ENCODE measurements around the gene SOWAHA.

DNA sequence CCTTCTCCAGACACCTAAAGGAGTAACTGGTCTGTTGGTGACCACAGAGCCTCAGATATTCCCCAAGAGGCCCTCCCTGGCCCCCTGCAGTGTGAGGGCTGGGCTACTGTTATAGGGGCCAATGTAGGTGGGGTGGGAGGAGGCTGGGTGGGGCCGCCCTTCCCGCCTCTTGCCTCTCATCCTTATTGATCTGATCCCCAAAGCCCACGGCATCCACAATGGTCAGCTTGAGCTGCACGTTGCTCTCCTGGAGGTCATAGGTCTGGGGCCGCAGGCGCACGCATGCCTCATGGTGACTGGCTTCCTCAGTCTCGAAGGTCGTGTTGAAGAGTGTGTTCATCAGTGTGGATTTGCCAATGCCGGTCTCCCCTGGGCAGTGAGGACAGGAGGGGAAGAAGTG is 49.1 kb upstream of the SOWAHA start:
- TF ChIP-seq USF2 (IDR thresholded peaks at IDR 0.05; ENCODE audit: low read depth, low read length) (no peak), NFE2L2 (IDR thresholded peaks at IDR 0.05; ENCODE audit: low read depth, low read length) (no peak), ELK1 (IDR thresholded peaks at IDR 0.05; ENCODE audit: borderline replicate concordance, low read depth, low read length) (no peak), CTCF (conservative IDR thresholded peaks at IDR 0.05; ENCODE audit: low read depth, low read length) (no peak), POLR2A (IDR thresholded peaks at IDR 0.05; ENCODE audit: low read depth, low read length) (no peak), MAFK (IDR thresholded peaks at IDR 0.05; ENCODE audit: low read depth, low read length) (no peak), RAD21 (IDR thresholded peaks at IDR 0.05; ENCODE audit: low read length) (no peak), MAZ (IDR thresholded peaks at IDR 0.05; ENCODE audit: borderline replicate concordance, low read depth, low read length) (no peak), SMC3 (IDR thresholded peaks at IDR 0.05; ENCODE audit: low read depth, low read length) (no peak), CEBPB (IDR thresholded peaks at IDR 0.05; ENCODE audit: low read depth, low read length) (no peak), BHLHE40 (IDR thresholded peaks at IDR 0.05; ENCODE audit: low read depth, low read length) (no peak), RFX5 (IDR thresholded peaks at IDR 0.05; ENCODE audit: low read depth, low read length) (no peak), CHD1 (IDR thresholded peaks at IDR 0.05; ENCODE audit: low read depth, low read length) (no peak)
